Head of caudate nucleus (tissue), 42 donors: ENCODE data around the gene ZNF536.

ENCODE experiments used
- DNase-seq, 42 donors: peaks; one replicate each; pipeline versions ENCODE4 v3.0.0 to v3.0.0-alpha.2; 2020 to 2021; ENCODE audit warnings: mixed read lengths in 7 of 42
- intact Hi-C: fragments of 100-400 bp; cut with DNase I; formaldehyde crosslinking; loops from one replicate; pipeline ENCODE4 v1.15.0; 2022

ZNF536 gene

GRCh38 chr19:30371960-30372824 lies at the start of gene ZNF536:
Gene ZNF536, plus strand, starts transcription at chr19:30372384. Its CDS starts 71,179 bp downstream, at chr19:30443563.
- peak; percentile 59 to 93 (median 84) for DNase-seq

GRCh38 chr19:30322641-30323320 lies 49.4 kb upstream of the ZNF536 start:
- intact Hi-C loops, result no loop called here

More at GRCh38 chr19:30371960-30372824, at the start of gene ZNF536:
- intact Hi-C loops, result loop anchor here (5.0 kb wide), 2 partner anchors 35 to 145 kb away; no protein-coding TSS in a partner anchor

GRCh38 chr19:30323904-30324303 lies 48.3 kb upstream of the ZNF536 start:
- no peak for DNase-seq
- intact Hi-C loops, result no loop called here

More at GRCh38 chr19:30322641-30323320, 49.4 kb upstream of the ZNF536 start:
- DNase-seq, result peak in 7 of 42 donors; percentile 5 to 21 (median 13)

- peak in 7 of 42 donors; percentile 6 to 27 (median 12) for DNase-seq
- intact Hi-C loops, result no loop called here
These were observed 47.2 kb upstream of the ZNF536 start for GRCh38 chr19:30324982-30325381.

- peak in 37 of 42 donors; percentile 14 to 77 (median 46) for DNase-seq
- intact Hi-C loops, result no loop called here
These were observed 46.4 kb upstream of the ZNF536 start for GRCh38 chr19:30325676-30326392.

- intact Hi-C loops, result no loop called here
- DNase-seq, result peak in 2 of 42 donors; percentile 23 to 25
These were observed 45.8 kb upstream of the ZNF536 start for GRCh38 chr19:30326393-30326710.

GRCh38 chr19:30327331-30327730 lies 44.9 kb upstream of the ZNF536 start:
- intact Hi-C loops, result no loop called here
- peak in 1 of 42 donors; percentile 7 for DNase-seq

GRCh38 chr19:30328096-30328495 lies 44.1 kb upstream of the ZNF536 start:
- DNase-seq, result peak in 1 of 42 donors; percentile 17

GRCh38 chr19:30330266-30330665 lies 41.9 kb upstream of the ZNF536 start:
- DNase-seq, result peak in 3 of 42 donors; percentile 15 to 22 (median 17)
- intact Hi-C loops, result no loop called here

More at GRCh38 chr19:30328096-30328495, 44.1 kb upstream of the ZNF536 start:
- intact Hi-C loops, result no loop called here

- peak in 6 of 42 donors; percentile 3 to 29 (median 8) for DNase-seq
- intact Hi-C loops, result no loop called here
These were observed 39.5 kb upstream of the ZNF536 start for GRCh38 chr19:30332445-30333234.

- DNase-seq, result peak in 7 of 42 donors; percentile 4 to 24 (median 14)
- intact Hi-C loops, result no loop called here
These were observed 38.7 kb upstream of the ZNF536 start for GRCh38 chr19:30333291-30334065.

- DNase-seq, result peak in 8 of 42 donors; percentile 6 to 34 (median 12)
- intact Hi-C loops, result no loop called here
These were observed 37.3 kb upstream of the ZNF536 start for GRCh38 chr19:30334841-30335240.

- DNase-seq, result peak in 10 of 42 donors; percentile 9 to 42 (median 22)
- intact Hi-C loops, result no loop called here
These were observed 36.8 kb upstream of the ZNF536 start for GRCh38 chr19:30335306-30335886.

GRCh38 chr19:30336290-30336689 lies 35.9 kb upstream of the ZNF536 start:
- DNase-seq, result peak in 8 of 42 donors; percentile 2 to 29 (median 8)
- intact Hi-C loops, result no loop called here

GRCh38 chr19:30338041-30338456 lies 34.1 kb upstream of the ZNF536 start:
- intact Hi-C loops, result no loop called here
- DNase-seq, result no peak

- intact Hi-C loops, result no loop called here
- DNase-seq, result peak in 9 of 42 donors; percentile 6 to 36 (median 20)
These were observed 33.1 kb upstream of the ZNF536 start for GRCh38 chr19:30338878-30339623.
